Esophagus squamous epithelium (tissue), 5 donors: ENCODE measurements around the gene MAMDC2. TPM values are rescaled to one million over a fixed set of nuclear protein-coding genes. Genes with fewer than 3 reads are reported as not detected.

Experiments
- DNase-seq: peaks from one replicate; lab custom pipeline; 2025; lab: John Stamatoyannopoulos, UW
- H3K27ac ChIP-seq, 4 donors: fragments of 200-600 bp; sonication (generic); one replicate each; pipeline ENCODE4 v1.5.1; 2016 to 2019; ENCODE audit warnings: mild to moderate bottlenecking in 1 of 4
- H3K27me3 ChIP-seq, 4 donors: fragments of 200-600 bp; sonication (generic); 1 replicate in 3 of 4; 2 replicates in 1 of 4; pipeline versions ENCODE4 v1.5.1 to v1.6.0; 2017 to 2021; ENCODE audit warnings: antibody characterized with exemption in 1 of 4
- H3K36me3 ChIP-seq, 3 donors: fragments of 200-600 bp; sonication (generic); one replicate each; pipeline ENCODE4 v1.5.1; 2016 to 2019
- H3K4me1 ChIP-seq, 3 donors: fragments of 200-600 bp; sonication (generic); one replicate each; pipeline ENCODE4 v1.5.1; 2017 to 2019
- H3K4me3 ChIP-seq, 4 donors: fragments of 200-600 bp; sonication (generic); 1 replicate in 3 of 4; 2 replicates in 1 of 4; pipeline ENCODE4 v1.5.1; 2016 to 2019; ENCODE audit warnings: mild to moderate bottlenecking in 2 of 4, moderate library complexity in 1 of 4
- H3K9me3 ChIP-seq, 3 donors: fragments of 200-600 bp; sonication (generic); one replicate each; pipeline ENCODE4 v1.5.1; 2016 to 2019
- POLR2A ChIP-seq, 4 donors: fragments of 450-650 bp; IDR thresholded peaks; one replicate each; pipeline ENCODE4 v1.6.1; 2017; ENCODE audit warnings: antibody characterized with exemption in 4 of 4, mild to moderate bottlenecking in 4 of 4, moderate library complexity in 3 of 4
- WGBS, 2 donors: methylation state at CpG; one replicate each; pipeline ENCODE4 v1.1.5; 2018; 5-methylcytosine and 5-hydroxymethylcytosine counted together
- intact Hi-C: fragments of 100-400 bp; cut with DNase I; formaldehyde crosslinking; loops from one replicate; pipeline ENCODE4 v1.15.0; 2022
- total RNA-seq, 4 donors: library from RNA; depleted of rRNA; stranded (reverse); fragments of >200 nt; gene quantifications; one replicate each; pipeline ENCODE4 v1.1.0, GENCODE V29; 2016
- TF ChIP-seq, protein P1 (sequence below), 6 experiments: fragments of 450-650 bp in 4 of 6; fragments of 200-600 bp in 2 of 6; sonication (generic) in 2 of 6; IDR thresholded peaks; one replicate each; pipeline ENCODE4 v1.5.1; 2016 to 2019; ENCODE audit warnings: antibody characterized with exemption in 6 of 6, mild to moderate bottlenecking in 4 of 6, moderate library complexity in 4 of 6
- donor health status: DM: yes; HTN: yes; CAD: no.

MAMDC2 gene
- total RNA-seq, 4 donors from 2014 or later = 1.9 to 58.4 (median 11.3) TPM

DNA sequence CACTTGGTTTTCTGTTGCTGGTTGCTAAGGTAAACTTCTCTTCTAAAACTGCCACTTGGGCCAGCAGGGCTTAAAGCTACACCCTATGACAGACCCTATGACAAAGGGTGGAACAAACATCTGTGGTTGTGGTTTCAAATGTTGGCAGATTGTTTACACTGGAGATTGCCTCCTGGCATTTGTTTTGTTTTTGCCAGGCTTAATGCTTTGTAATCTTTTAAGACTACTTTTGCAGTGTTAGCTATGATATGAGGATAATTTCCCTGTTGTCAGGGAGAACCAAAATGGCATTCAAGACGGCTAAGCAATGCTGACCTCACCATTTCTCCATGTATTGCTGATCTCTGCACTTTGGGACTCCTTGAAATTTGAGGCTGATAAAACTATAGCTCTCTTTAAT lies 50.3 kb downstream of the MAMDC2 start:
- H3K36me3 ChIP-seq = no peaks in the 10 kb centered on the region
- H3K9me3 ChIP-seq = no peaks in the 10 kb centered on the region
- peak overlapping the region in 3 of 4 donors; percentile 63 to 65 (median 63) for H3K27ac ChIP-seq
- H3K27me3 ChIP-seq = no peaks in the 10 kb centered on the region
- no peak overlapping the region for H3K4me3 ChIP-seq
- intact Hi-C loops = no loop called here
- no peak for TF ChIP-seq POLR2A (IDR thresholded peaks at IDR 0.05)
- TF ChIP-seq, protein P1, sequence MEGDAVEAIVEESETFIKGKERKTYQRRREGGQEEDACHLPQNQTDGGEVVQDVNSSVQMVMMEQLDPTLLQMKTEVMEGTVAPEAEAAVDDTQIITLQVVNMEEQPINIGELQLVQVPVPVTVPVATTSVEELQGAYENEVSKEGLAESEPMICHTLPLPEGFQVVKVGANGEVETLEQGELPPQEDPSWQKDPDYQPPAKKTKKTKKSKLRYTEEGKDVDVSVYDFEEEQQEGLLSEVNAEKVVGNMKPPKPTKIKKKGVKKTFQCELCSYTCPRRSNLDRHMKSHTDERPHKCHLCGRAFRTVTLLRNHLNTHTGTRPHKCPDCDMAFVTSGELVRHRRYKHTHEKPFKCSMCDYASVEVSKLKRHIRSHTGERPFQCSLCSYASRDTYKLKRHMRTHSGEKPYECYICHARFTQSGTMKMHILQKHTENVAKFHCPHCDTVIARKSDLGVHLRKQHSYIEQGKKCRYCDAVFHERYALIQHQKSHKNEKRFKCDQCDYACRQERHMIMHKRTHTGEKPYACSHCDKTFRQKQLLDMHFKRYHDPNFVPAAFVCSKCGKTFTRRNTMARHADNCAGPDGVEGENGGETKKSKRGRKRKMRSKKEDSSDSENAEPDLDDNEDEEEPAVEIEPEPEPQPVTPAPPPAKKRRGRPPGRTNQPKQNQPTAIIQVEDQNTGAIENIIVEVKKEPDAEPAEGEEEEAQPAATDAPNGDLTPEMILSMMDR (IDR thresholded peaks at IDR 0.05) = no peak
- WGBS, 2 donors = 16 to 23% methylated on average over 1 of the region's 1 CpG
- DNase-seq = no peak
- H3K4me1 ChIP-seq = peaks cover 0 to 14% (median 5%) of the 10 kb centered on the region in 3 donors

DNA sequence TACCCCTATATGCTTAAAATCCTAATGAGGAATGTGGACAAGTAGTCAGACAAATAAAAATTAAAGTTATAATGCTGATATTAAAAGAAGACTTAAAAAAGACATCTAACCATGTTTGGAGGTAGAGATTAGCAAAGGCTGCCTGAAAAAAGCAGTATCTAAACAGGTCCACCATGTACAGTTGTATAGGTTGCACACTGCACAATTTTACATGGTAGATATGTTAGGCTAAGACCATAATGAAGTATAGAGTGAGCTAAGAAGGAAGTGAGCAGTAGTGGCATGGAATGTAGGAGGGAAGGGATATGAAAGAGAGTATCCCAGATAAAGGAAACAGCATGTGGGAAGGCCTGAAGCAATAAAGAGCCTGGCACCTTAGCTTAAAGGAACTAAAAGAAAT lies 51.1 kb downstream of the MAMDC2 start:
- Histone ChIP-seq H3K27ac (peak overlapping the region in 2 of 4 donors; percentile 63 to 65), H3K9me3 (no peaks in the 10 kb centered on the region), H3K36me3 (no peaks in the 10 kb centered on the region), H3K4me3 (no peak overlapping the region), H3K4me1 (peaks cover 0 to 14% (median 5%) of the 10 kb centered on the region in 3 donors), H3K27me3 (no peaks in the 10 kb centered on the region)
- intact Hi-C loops = no loop called here
- DNase-seq = no peak
- TF ChIP-seq POLR2A (IDR thresholded peaks at IDR 0.05) = no peak
- TF ChIP-seq, protein P1 (IDR thresholded peaks at IDR 0.05) = no peak

DNA sequence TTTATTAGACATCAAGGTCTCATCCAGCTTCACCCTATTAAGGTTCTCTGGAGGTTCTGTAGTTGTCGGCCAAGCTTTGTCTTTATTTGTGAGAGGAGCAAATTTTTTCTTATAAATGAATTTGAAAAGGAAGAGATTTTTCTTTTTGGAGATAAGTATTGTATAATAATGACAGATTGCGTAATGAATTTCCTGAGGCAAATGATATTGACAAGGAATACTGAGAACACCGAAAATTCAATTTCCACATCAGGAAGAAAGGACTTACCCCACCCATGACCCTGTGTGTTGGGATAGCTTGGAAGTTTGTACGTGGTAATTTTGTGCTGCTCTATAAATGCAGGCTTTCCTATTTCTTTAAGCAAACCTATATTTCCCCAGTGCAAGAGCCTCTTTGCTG lies 53.5 kb downstream of the MAMDC2 start:
- H3K4me1 ChIP-seq = peaks cover 0 to 14% (median 5%) of the 10 kb centered on the region in 3 donors
- H3K27me3 ChIP-seq = no peaks in the 10 kb centered on the region
- intact Hi-C loops = no loop called here
- no peak for DNase-seq
- no peaks in the 10 kb centered on the region for H3K36me3 ChIP-seq
- H3K9me3 ChIP-seq = no peaks in the 10 kb centered on the region
- no peak overlapping the region for H3K4me3 ChIP-seq
- TF ChIP-seq, protein P1 (IDR thresholded peaks at IDR 0.05) = no peak
- no peak for TF ChIP-seq POLR2A (IDR thresholded peaks at IDR 0.05)
- WGBS, 2 donors = 57 to 67% methylated on average over 4 of the region's 4 CpGs
- H3K27ac ChIP-seq = peak overlapping the region in 2 of 4 donors; percentile 45 to 47

DNA sequence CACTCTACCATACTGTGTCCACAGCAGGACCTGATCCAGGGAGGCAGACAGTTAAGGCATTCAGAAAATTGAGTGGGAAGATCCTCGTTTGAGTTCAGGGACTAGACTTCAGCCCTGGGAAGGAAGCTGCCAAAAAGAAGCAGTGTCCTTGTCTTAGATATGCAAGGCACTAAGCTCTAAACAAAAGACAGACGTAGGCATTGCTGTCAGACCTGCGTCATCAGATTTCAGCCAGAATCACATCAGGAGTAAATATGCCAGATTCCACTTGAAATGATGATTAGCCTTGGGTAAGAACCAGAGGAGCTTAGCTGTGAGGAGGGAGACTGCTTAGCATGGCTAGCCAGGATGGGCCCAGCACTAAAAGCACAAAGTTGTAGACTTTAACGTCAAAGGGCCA lies 56.7 kb downstream of the MAMDC2 start:
- H3K27ac ChIP-seq = peak overlapping the region in 3 of 4 donors; percentile 47 to 69 (median 69)

DNA sequence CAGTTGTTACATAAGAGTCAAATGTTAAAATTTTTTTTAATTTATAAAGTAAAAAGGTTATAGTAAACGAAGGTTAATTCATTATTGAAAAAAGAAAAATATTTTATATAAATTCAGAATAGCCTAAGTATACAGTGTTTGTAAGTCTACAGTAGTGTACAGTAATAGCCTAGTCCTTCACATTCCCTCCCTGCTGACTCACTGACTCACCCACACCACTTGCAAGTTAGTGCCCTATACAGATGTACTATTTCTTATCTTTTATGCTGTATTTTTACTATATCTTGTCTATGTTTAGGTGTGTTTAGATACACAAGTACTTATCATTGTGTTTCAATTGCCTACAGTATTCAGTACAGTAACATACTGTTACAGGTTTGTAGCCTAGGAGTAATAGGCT lies 57.6 kb downstream of the MAMDC2 start:
- WGBS, 2 donors = 62 to 74% methylated on average over 1 of the region's 1 CpG
- Histone ChIP-seq H3K9me3 (no peaks in the 10 kb centered on the region), H3K27me3 (no peaks in the 10 kb centered on the region), H3K4me1 (no peaks in the 10 kb centered on the region), H3K27ac (peak overlapping the region in 1 of 4 donors; percentile 53), H3K36me3 (no peaks in the 10 kb centered on the region), H3K4me3 (no peak overlapping the region)
- no peak for DNase-seq
- intact Hi-C loops = no loop called here
- no peak for TF ChIP-seq POLR2A (IDR thresholded peaks at IDR 0.05)
- TF ChIP-seq, protein P1 (IDR thresholded peaks at IDR 0.05) = no peak

More for the DNA sequence above, 56.7 kb downstream of the MAMDC2 start:
- 48 to 61% methylated on average over 4 of the region's 4 CpGs for WGBS, 2 donors
- H3K36me3 ChIP-seq = no peaks in the 10 kb centered on the region
- no peaks in the 10 kb centered on the region for H3K9me3 ChIP-seq
- TF ChIP-seq, protein P1 (IDR thresholded peaks at IDR 0.05) = no peak
- no peak for TF ChIP-seq POLR2A (IDR thresholded peaks at IDR 0.05)
- intact Hi-C loops = no loop called here
- no peak for DNase-seq
- H3K4me1 ChIP-seq = no peaks in the 10 kb centered on the region
- no peak overlapping the region for H3K4me3 ChIP-seq
- H3K27me3 ChIP-seq = no peaks in the 10 kb centered on the region
